Erythroblast (primary cell): ENCODE data around the gene CD22.

Experiments
- GATA1 ChIP-seq: IDR thresholded peaks from 2 replicates; pipeline ENCODE4 v1.6.1; 2011; ENCODE audit warnings: low read depth, mild to moderate bottlenecking, control low read depth, low read length, moderate library complexity
- POLR2A ChIP-seq: IDR thresholded peaks from 2 replicates; pipeline ENCODE4 v1.6.1; 2011; ENCODE audit warnings: mild to moderate bottlenecking, low read length

GRCh38 chr19:35357867-35358573 lies 29.0 kb downstream of the CD22 start, which contains the start of gene FFAR3:
- TF ChIP-seq POLR2A (no peak), GATA1 (no peak)
